Caco-2 (cell line): ENCODE data around the gene SPATS2L. TPM values are rescaled to one million over a fixed set of nuclear protein-coding genes. Genes with fewer than 3 reads are reported as not detected.

Experiments
- BruUV-seq: library from RNA; stranded (reverse); fragments of 400-500 nt; replicated peaks from 2 replicates; lab custom pipeline; 2021; lab: Mats Ljungman, UMichigan
- CTCF ChIA-PET: fragments of 300-600 bp; sonication (Branson Sonifier 250); formaldehyde crosslinking; loops from one replicate; lab custom pipeline; 2022; ENCODE audit warnings: antibody characterized with exemption; lab: Charles Lee
- POLR2A ChIA-PET: fragments of 300-600 bp; sonication (Branson Sonifier 250); formaldehyde crosslinking; loops from one replicate; lab custom pipeline; 2022; ENCODE audit warnings: antibody characterized with exemption; lab: Charles Lee
- DNase-seq, 2 experiments: peaks; one replicate each; pipeline versions ENCODE4 v3.0.0 to v3.0.0-alpha.2; 2020 to 2022
- H3K27me3 ChIP-seq: replicated peaks from 2 replicates; pipeline ENCODE4 v1.6.0; 2011; ENCODE audit warnings: low read length; ENCODE audit not compliant: control insufficient read depth, insufficient read depth
- H3K36me3 ChIP-seq: 2 replicates; pipeline ENCODE4 v1.5.1; 2011; ENCODE audit warnings: low read length; ENCODE audit not compliant: control insufficient read depth, insufficient read depth
- H3K4me1 ChIP-seq: fragments of 250-450 bp; sonication (Bioruptor Pico); 2 replicates; pipeline ENCODE4 v1.5.1; 2020; ENCODE audit warnings: mild to moderate bottlenecking
- H3K4me3 ChIP-seq: 2 replicates; pipeline ENCODE4 v1.5.1; 2011; ENCODE audit warnings: low read depth, mild to moderate bottlenecking, control low read depth, low read length
- H3K9me3 ChIP-seq: fragments of 250-450 bp; sonication (Bioruptor Pico); 2 replicates; pipeline ENCODE4 v1.5.1; 2020; ENCODE audit warnings: mild to moderate bottlenecking, moderate library complexity
- H3K27ac Mint-ChIP-seq: one replicate; pipeline ENCODE4 v1.8.0; 2022; ENCODE audit warnings: mixed read lengths; ENCODE audit not compliant: unreplicated experiment
- H3K27me3 Mint-ChIP-seq: one replicate; pipeline ENCODE4 v1.8.0; 2022; ENCODE audit warnings: mixed read lengths; ENCODE audit not compliant: insufficient read depth, unreplicated experiment
- H3K36me3 Mint-ChIP-seq: one replicate; pipeline ENCODE4 v1.8.0; 2022; ENCODE audit warnings: mild to moderate bottlenecking, mixed read lengths; ENCODE audit not compliant: insufficient read depth, unreplicated experiment
- H3K4me1 Mint-ChIP-seq: one replicate; pipeline ENCODE4 v1.8.0; 2022; ENCODE audit warnings: low read depth, mixed read lengths; ENCODE audit not compliant: unreplicated experiment
- H3K4me3 Mint-ChIP-seq: one replicate; pipeline ENCODE4 v1.8.0; 2022; ENCODE audit warnings: mild to moderate bottlenecking, moderate library complexity, mixed read lengths; ENCODE audit not compliant: unreplicated experiment
- H3K9me3 Mint-ChIP-seq: one replicate; pipeline ENCODE4 v1.8.0; 2022; ENCODE audit warnings: mixed read lengths; ENCODE audit not compliant: unreplicated experiment
- CTCF ChIP-seq, 2 experiments: fragments of 200-600 bp in 1 of 2; IDR thresholded peaks; 1 replicate in 1 of 2; 2 replicates in 1 of 2; pipeline versions ENCODE4 v1.5.1 to v1.8.0; 2011 to 2022; ENCODE audit warnings: antibody characterized with exemption in 1 of 2, control low read depth in 1 of 2, inconsistent platforms in 1 of 2, low read depth in 1 of 2, low read length in 1 of 2, mild to moderate bottlenecking in 1 of 2, moderate library complexity in 1 of 2; ENCODE audit not compliant: insufficient read depth in 1 of 2, severe bottlenecking in 1 of 2, unreplicated experiment in 1 of 2
- intact Hi-C: fragments of 100-400 bp; cut with micrococcal nuclease; formaldehyde crosslinking; loops from one replicate; pipeline ENCODE4 v1.10.0; 2022; ENCODE audit not compliant: unreplicated experiment
- total RNA-seq: library from RNA; stranded (reverse); gene quantifications from 2 replicates; pipeline ENCODE4 v1.2.3, GENCODE V29; 2022

Gene SPATS2L
- total RNA-seq, 1 experiment from 2014 or later = 196 TPM

- BruUV-seq = no TSS peak
- Histone ChIP-seq H3K9me3 (no peaks in the 10 kb centered on the region), H3K27me3 (no peaks in the 10 kb centered on the region), H3K4me1 (peaks cover 44% of the 10 kb centered on the region), H3K36me3 (no peaks in the 10 kb centered on the region), H3K4me3 (no peak overlapping the region)
- Mint-ChIP-seq H3K27me3 (no peaks in the 10 kb centered on the region), H3K4me1 (peaks cover 39% of the 10 kb centered on the region), H3K27ac (no peak overlapping the region), H3K36me3 (peaks cover 63% of the 10 kb centered on the region), H3K9me3 (peaks cover 4% of the 10 kb centered on the region), H3K4me3 (no peak overlapping the region)
- POLR2A ChIA-PET = no interaction called here
- DNase-seq = no peak
- CTCF ChIA-PET = no interaction called here
- no peak for TF ChIP-seq CTCF (IDR thresholded peaks at IDR 0.05; ENCODE audit: insufficient read depth in 1 of 2, low read depth in 1 of 2, low read length in 1 of 2, severe bottlenecking in 1 of 2, unreplicated experiment in 1 of 2)
- intact Hi-C loops = no loop called here
Observed at GRCh38 chr2:200399636-200400035, 93.1 kb downstream of the SPATS2L start.

- POLR2A ChIA-PET = no interaction called here
- BruUV-seq = no TSS peak
Observed at GRCh38 chr2:200403814-200404213, 97.3 kb downstream of the SPATS2L start.

GRCh38 chr2:200404615-200405014 is 98.1 kb downstream of the SPATS2L start:
- Mint-ChIP-seq H3K4me3 (no peak overlapping the region), H3K27ac (peak overlapping the region; percentile 60), H3K4me1 (peaks cover 66% of the 10 kb centered on the region), H3K9me3 (peaks cover 10% of the 10 kb centered on the region), H3K27me3 (no peaks in the 10 kb centered on the region), H3K36me3 (peaks cover 69% of the 10 kb centered on the region)
- no peaks in the 10 kb centered on the region for H3K9me3 ChIP-seq
- H3K36me3 ChIP-seq = no peaks in the 10 kb centered on the region
- H3K27me3 ChIP-seq = no peaks in the 10 kb centered on the region
- no peak for TF ChIP-seq CTCF (IDR thresholded peaks at IDR 0.05; ENCODE audit: insufficient read depth in 1 of 2, low read depth in 1 of 2, low read length in 1 of 2, severe bottlenecking in 1 of 2, unreplicated experiment in 1 of 2)
- intact Hi-C loops = loop anchor here (1.0 to 2.0 kb wide), 4 partner anchors 7 to 101 kb away; no protein-coding TSS in a partner anchor
- BruUV-seq = no TSS peak
- no peak for DNase-seq
- POLR2A ChIA-PET = interaction anchor here (1.3 kb wide), 1 partner anchor 27 kb away, joined by 5 read pairs; no protein-coding TSS in a partner anchor
- H3K4me1 ChIP-seq = peaks cover 77% of the 10 kb centered on the region
- CTCF ChIA-PET = no interaction called here
- H3K4me3 ChIP-seq = no peak overlapping the region

More at GRCh38 chr2:200403814-200404213, 97.3 kb downstream of the SPATS2L start:
- peaks cover 82% of the 10 kb centered on the region for H3K4me1 ChIP-seq
- Mint-ChIP-seq H3K36me3 (peaks cover 71% of the 10 kb centered on the region), H3K4me3 (no peak overlapping the region), H3K27me3 (no peaks in the 10 kb centered on the region), H3K9me3 (peaks cover 10% of the 10 kb centered on the region), H3K4me1 (peaks cover 61% of the 10 kb centered on the region), H3K27ac (peak overlapping the region; percentile 60)
- intact Hi-C loops = loop anchor here (2.0 kb wide), 1 partner anchor 21 kb away; no protein-coding TSS in a partner anchor
- CTCF ChIA-PET = no interaction called here
- no peaks in the 10 kb centered on the region for H3K27me3 ChIP-seq
- no peaks in the 10 kb centered on the region for H3K36me3 ChIP-seq
- TF ChIP-seq CTCF (IDR thresholded peaks at IDR 0.05; ENCODE audit: insufficient read depth in 1 of 2, low read depth in 1 of 2, low read length in 1 of 2, severe bottlenecking in 1 of 2, unreplicated experiment in 1 of 2) = no peak
- no peak overlapping the region for H3K4me3 ChIP-seq
- H3K9me3 ChIP-seq = no peaks in the 10 kb centered on the region
- DNase-seq = no peak
